Ascending aorta (tissue), 2 donors: ENCODE results near the gene HIBADH. TPM values are rescaled to one million over a fixed set of nuclear protein-coding genes. Genes with fewer than 3 reads are reported as not detected.
"Not testable (repeated sequence)": the region's sequence is repeated elsewhere in the genome, so short reads cannot be mapped to it uniquely, and the experiment has no call there.

Source experiments
- DNase-seq, 2 donors: peaks; one replicate each; pipeline ENCODE4 v3.0.0-alpha.2; 2019; ENCODE audit warnings: low spot score in 2 of 2
- H3K27ac ChIP-seq, 2 donors: fragments of 200-600 bp; sonication (generic); one replicate each; pipeline ENCODE4 v1.5.1; 2016 to 2017; ENCODE audit warnings: mild to moderate bottlenecking in 1 of 2
- H3K27me3 ChIP-seq: fragments of 200-600 bp; sonication (generic); one replicate; pipeline ENCODE4 v1.5.1; 2017
- H3K36me3 ChIP-seq, 2 donors: fragments of 200-600 bp; sonication (generic); one replicate each; pipeline ENCODE4 v1.5.1; 2016
- H3K4me1 ChIP-seq, 2 donors: fragments of 200-600 bp; sonication (generic); one replicate each; pipeline ENCODE4 v1.5.1; 2016 to 2017; ENCODE audit warnings: mild to moderate bottlenecking in 1 of 2
- H3K4me3 ChIP-seq, 2 donors: fragments of 200-600 bp; sonication (generic); one replicate each; pipeline ENCODE4 v1.5.1; 2016 to 2017; ENCODE audit warnings: mild to moderate bottlenecking in 1 of 2
- H3K9me3 ChIP-seq, 2 donors: fragments of 200-600 bp; sonication (generic); one replicate each; pipeline ENCODE4 v1.5.1; 2016
- CTCF ChIP-seq, 3 experiments: fragments of 200-600 bp in 2 of 3; fragments of 450-650 bp in 1 of 3; sonication (generic) in 2 of 3; IDR thresholded peaks; one replicate each; pipeline ENCODE4 v1.5.1; 2016 to 2019; ENCODE audit warnings: antibody characterized with exemption in 3 of 3, mild to moderate bottlenecking in 1 of 3, moderate library complexity in 1 of 3
- intact Hi-C: fragments of 100-400 bp; cut with DNase I; formaldehyde crosslinking; loops from one replicate; pipeline ENCODE4 v1.15.1; 2023
- total RNA-seq: library from RNA; depleted of rRNA; stranded (reverse); fragments of >200 nt; gene quantifications from one replicate; pipeline ENCODE4 v1.1.0, GENCODE V29; 2016

Gene HIBADH
- total RNA-seq, 1 donor from 2014 or later: 10.6 TPM

GRCh38 chr7:27641581-27642230, 21.0 kb downstream of the HIBADH start:
- intact Hi-C loops: no loop called here
- Histone ChIP-seq H3K4me1 (peaks cover 0 to 6% of the 10 kb centered on the region in 2 donors), H3K4me3 (peak overlapping the region in 1 of 2 donors; percentile 3), H3K27ac (peak overlapping the region; percentile 33 to 34), H3K36me3 (no peaks in the 10 kb centered on the region), H3K27me3 (no peaks in the 10 kb centered on the region), H3K9me3 (no peaks in the 10 kb centered on the region)
- no peak for TF ChIP-seq CTCF (IDR thresholded peaks at IDR 0.05)
- no peak for DNase-seq

GRCh38 chr7:27640884-27641574, 21.7 kb downstream of the HIBADH start:
- H3K27ac ChIP-seq: peak overlapping the region; percentile 33 to 34
- DNase-seq: no peak
- intact Hi-C loops: no loop called here
- no peaks in the 10 kb centered on the region for H3K36me3 ChIP-seq
- no peaks in the 10 kb centered on the region for H3K27me3 ChIP-seq
- H3K9me3 ChIP-seq: no peaks in the 10 kb centered on the region
- no peak for TF ChIP-seq CTCF (IDR thresholded peaks at IDR 0.05)
- H3K4me3 ChIP-seq: no peak overlapping the region
- peaks cover 0 to 6% of the 10 kb centered on the region in 2 donors for H3K4me1 ChIP-seq

- H3K36me3 ChIP-seq: no peaks in the 10 kb centered on the region
- H3K9me3 ChIP-seq: no peaks in the 10 kb centered on the region
- peaks cover 0 to 6% of the 10 kb centered on the region in 2 donors for H3K4me1 ChIP-seq
- no peak for DNase-seq
- no peak overlapping the region for H3K4me3 ChIP-seq
- no peaks in the 10 kb centered on the region for H3K27me3 ChIP-seq
- intact Hi-C loops: no loop called here
- TF ChIP-seq CTCF (IDR thresholded peaks at IDR 0.05): no peak
- no peak overlapping the region for H3K27ac ChIP-seq
Observed at GRCh38 chr7:27639851-27640250, 22.8 kb downstream of the HIBADH start.

GRCh38 chr7:27639048-27639447, 23.6 kb downstream of the HIBADH start:
- intact Hi-C loops, H3K4me3 ChIP-seq, DNase-seq, H3K36me3 ChIP-seq, H3K27ac ChIP-seq, H3K4me1 ChIP-seq, H3K27me3 ChIP-seq, H3K9me3 ChIP-seq: not testable (repeated sequence)

GRCh38 chr7:27636326-27637006, 26.2 kb downstream of the HIBADH start:
- no peak for DNase-seq

More at GRCh38 chr7:27636326-27637006, 26.2 kb downstream of the HIBADH start:
- TF ChIP-seq CTCF (IDR thresholded peaks at IDR 0.05): no peak
- Histone ChIP-seq H3K27me3 (no peaks in the 10 kb centered on the region), H3K27ac (no peak overlapping the region), H3K4me1 (peaks cover 0 to 6% of the 10 kb centered on the region in 2 donors), H3K36me3 (no peaks in the 10 kb centered on the region), H3K4me3 (no peak overlapping the region), H3K9me3 (no peaks in the 10 kb centered on the region)
- intact Hi-C loops: no loop called here
